Activated naive CD8-positive, alpha-beta T cell treated with anti-CD3 and anti-CD28 coated beads, Interleukin-2, amount 50 U/mL, for 24 hours (primary cell): ENCODE results near the gene ZNF181.
"Not testable (repeated sequence)": the region's sequence is repeated elsewhere in the genome, so short reads cannot be mapped to it uniquely, and the experiment has no call there.

Source experiments
- ATAC-seq: fragments of 150-1000 bp; cut with Tn5 transposase; one replicate; pipeline ENCODE4 v1.10.0; 2021
- DNase-seq: peaks from one replicate; pipeline ENCODE4 v3.0.0; 2021
- H3K27ac Mint-ChIP-seq: one replicate; pipeline ENCODE4 v1.8.0; 2021; ENCODE audit warnings: mild to moderate bottlenecking, mixed read lengths
- H3K27me3 Mint-ChIP-seq: one replicate; pipeline ENCODE4 v1.8.0; 2021; ENCODE audit warnings: mixed read lengths
- H3K36me3 Mint-ChIP-seq: one replicate; pipeline ENCODE4 v1.8.0; 2021; ENCODE audit warnings: low read depth, mixed read lengths
- H3K4me1 Mint-ChIP-seq: one replicate; pipeline ENCODE4 v1.8.0; 2021; ENCODE audit warnings: mixed read lengths
- H3K4me3 Mint-ChIP-seq: one replicate; pipeline ENCODE4 v1.8.0; 2021; ENCODE audit warnings: mild to moderate bottlenecking, moderate library complexity, mixed read lengths
- H3K9me3 Mint-ChIP-seq: one replicate; pipeline ENCODE4 v1.8.0; 2021; ENCODE audit warnings: mixed read lengths

ZNF181 gene

GRCh38 chr19:34733746-34734536 is at the start of gene ZNF181:
Gene ZNF181 (plus strand): TSS chr19:34734243. CDS start chr19:34735038, 795 bp downstream.
- ATAC-seq: peak; percentile 87
- Mint-ChIP-seq H3K4me1 (peaks cover 23% of the 10 kb centered on the region), H3K4me3 (peak within 1 kb of the TSS; percentile 94), H3K36me3 (peaks cover 33% of the 10 kb centered on the region), H3K9me3 (peaks cover 22% of the 10 kb centered on the region), H3K27ac (peak within 1 kb of the TSS; percentile 97), H3K27me3 (peaks cover 2% of the 10 kb centered on the region)
- peak; percentile 79 for DNase-seq

GRCh38 chr19:34685266-34685665 is 48.8 kb upstream of the ZNF181 start:
- not testable (repeated sequence) for H3K27me3 Mint-ChIP-seq, ATAC-seq, H3K27ac Mint-ChIP-seq, H3K4me1 Mint-ChIP-seq, DNase-seq, H3K4me3 Mint-ChIP-seq
- peaks cover 73% of the 10 kb centered on the region for H3K9me3 Mint-ChIP-seq
- peaks cover 59% of the 10 kb centered on the region for H3K36me3 Mint-ChIP-seq

- Mint-ChIP-seq H3K27ac (no peak overlapping the region), H3K36me3 (peaks cover 49% of the 10 kb centered on the region), H3K4me1 (no peaks in the 10 kb centered on the region), H3K4me3 (no peak overlapping the region), H3K27me3 (peaks cover 6% of the 10 kb centered on the region), H3K9me3 (peaks cover 75% of the 10 kb centered on the region)
- DNase-seq: no peak
- ATAC-seq: no peak
Observed at GRCh38 chr19:34686455-34686854, 47.6 kb upstream of the ZNF181 start.

- Mint-ChIP-seq H3K9me3 (peaks cover 73% of the 10 kb centered on the region), H3K36me3 (peaks cover 40% of the 10 kb centered on the region), H3K4me3 (no peak overlapping the region), H3K4me1 (no peaks in the 10 kb centered on the region), H3K27me3 (peaks cover 10% of the 10 kb centered on the region), H3K27ac (no peak overlapping the region)
- DNase-seq: no peak
- no peak for ATAC-seq
Observed at GRCh38 chr19:34687348-34687747, 46.7 kb upstream of the ZNF181 start.

GRCh38 chr19:34688592-34688991 is 45.5 kb upstream of the ZNF181 start:
- ATAC-seq (no peak), DNase-seq (no peak)
- Mint-ChIP-seq H3K9me3 (peaks cover 67% of the 10 kb centered on the region), H3K4me1 (no peaks in the 10 kb centered on the region), H3K4me3 (no peak overlapping the region), H3K27ac (no peak overlapping the region), H3K36me3 (peaks cover 28% of the 10 kb centered on the region), H3K27me3 (peaks cover 20% of the 10 kb centered on the region)

GRCh38 chr19:34690372-34690771 is 43.7 kb upstream of the ZNF181 start:
- H3K27me3 Mint-ChIP-seq: peaks cover 28% of the 10 kb centered on the region
- DNase-seq: no peak
- H3K36me3 Mint-ChIP-seq: peaks cover 10% of the 10 kb centered on the region
- ATAC-seq: no peak
- H3K4me3 Mint-ChIP-seq: no peak overlapping the region
- H3K27ac Mint-ChIP-seq: no peak overlapping the region
- H3K9me3 Mint-ChIP-seq: peaks cover 52% of the 10 kb centered on the region
- H3K4me1 Mint-ChIP-seq: no peaks in the 10 kb centered on the region

- Mint-ChIP-seq H3K27me3 (peaks cover 28% of the 10 kb centered on the region), H3K9me3 (peaks cover 30% of the 10 kb centered on the region)
- DNase-seq: no peak
Observed at GRCh38 chr19:34692549-34692948, 41.5 kb upstream of the ZNF181 start.

GRCh38 chr19:34707661-34708060 is 26.4 kb upstream of the ZNF181 start:
- Mint-ChIP-seq H3K27ac (no peak overlapping the region), H3K9me3 (peaks cover 4% of the 10 kb centered on the region), H3K4me3 (no peak overlapping the region), H3K36me3 (no peaks in the 10 kb centered on the region), H3K4me1 (no peaks in the 10 kb centered on the region), H3K27me3 (peaks cover 18% of the 10 kb centered on the region)
- DNase-seq (no peak), ATAC-seq (no peak)

More at GRCh38 chr19:34692549-34692948, 41.5 kb upstream of the ZNF181 start:
- Mint-ChIP-seq H3K4me1 (no peaks in the 10 kb centered on the region), H3K36me3 (no peaks in the 10 kb centered on the region), H3K4me3 (no peak overlapping the region), H3K27ac (no peak overlapping the region)
- ATAC-seq: no peak

GRCh38 chr19:34711890-34712289 is 22.2 kb upstream of the ZNF181 start:
- Mint-ChIP-seq H3K4me1 (no peaks in the 10 kb centered on the region), H3K27me3 (peaks cover 13% of the 10 kb centered on the region), H3K9me3 (peaks cover 18% of the 10 kb centered on the region), H3K27ac (no peak overlapping the region), H3K36me3 (peaks cover 9% of the 10 kb centered on the region), H3K4me3 (no peak overlapping the region)
- DNase-seq: no peak
- no peak for ATAC-seq

- H3K27me3 Mint-ChIP-seq: peaks cover 16% of the 10 kb centered on the region
- H3K36me3 Mint-ChIP-seq: peaks cover 9% of the 10 kb centered on the region
- peaks cover 18% of the 10 kb centered on the region for H3K9me3 Mint-ChIP-seq
- DNase-seq: peak; percentile 45
- no peak overlapping the region for H3K27ac Mint-ChIP-seq
- ATAC-seq: no peak
- no peaks in the 10 kb centered on the region for H3K4me1 Mint-ChIP-seq
- H3K4me3 Mint-ChIP-seq: no peak overlapping the region
Observed at GRCh38 chr19:34712395-34713261, 21.4 kb upstream of the ZNF181 start.

GRCh38 chr19:34713262-34713637 is 20.8 kb upstream of the ZNF181 start:
- no peak overlapping the region for H3K27ac Mint-ChIP-seq
- DNase-seq (peak; percentile 12), ATAC-seq (no peak)
- H3K4me3 Mint-ChIP-seq: no peak overlapping the region
- H3K9me3 Mint-ChIP-seq: peaks cover 18% of the 10 kb centered on the region
- H3K36me3 Mint-ChIP-seq: peaks cover 9% of the 10 kb centered on the region
- no peaks in the 10 kb centered on the region for H3K4me1 Mint-ChIP-seq
- peaks cover 21% of the 10 kb centered on the region for H3K27me3 Mint-ChIP-seq

- no peak overlapping the region for H3K27ac Mint-ChIP-seq
- peaks cover 18% of the 10 kb centered on the region for H3K9me3 Mint-ChIP-seq
- ATAC-seq (no peak), DNase-seq (no peak)
- H3K27me3 Mint-ChIP-seq: peaks cover 21% of the 10 kb centered on the region
- H3K36me3 Mint-ChIP-seq: peaks cover 9% of the 10 kb centered on the region
- no peak overlapping the region for H3K4me3 Mint-ChIP-seq
- no peaks in the 10 kb centered on the region for H3K4me1 Mint-ChIP-seq
Observed at GRCh38 chr19:34715357-34715756, 18.7 kb upstream of the ZNF181 start.

- H3K27ac Mint-ChIP-seq: no peak overlapping the region
- DNase-seq: no peak
- no peak for ATAC-seq
- H3K4me3 Mint-ChIP-seq: no peak overlapping the region
- peaks cover 25% of the 10 kb centered on the region for H3K27me3 Mint-ChIP-seq
- H3K4me1 Mint-ChIP-seq: no peaks in the 10 kb centered on the region
- H3K9me3 Mint-ChIP-seq: no peaks in the 10 kb centered on the region
- H3K36me3 Mint-ChIP-seq: no peaks in the 10 kb centered on the region
Observed at GRCh38 chr19:34722353-34722752, 11.7 kb upstream of the ZNF181 start.

- no peaks in the 10 kb centered on the region for H3K36me3 Mint-ChIP-seq
- no peak overlapping the region for H3K4me3 Mint-ChIP-seq
- ATAC-seq (no peak), DNase-seq (no peak)
- H3K27me3 Mint-ChIP-seq: peaks cover 19% of the 10 kb centered on the region
- no peaks in the 10 kb centered on the region for H3K9me3 Mint-ChIP-seq
- no peak overlapping the region for H3K27ac Mint-ChIP-seq
- no peaks in the 10 kb centered on the region for H3K4me1 Mint-ChIP-seq
Observed at GRCh38 chr19:34725400-34725799, 8.6 kb upstream of the ZNF181 start.
